Measurements from ENCODE around the gene C1orf232. TPM values are rescaled to one million over a fixed set of nuclear protein-coding genes. Genes with fewer than 3 reads are reported as not detected.
A peak's percentile ranks its signal among the peaks of the same experiment; 100 is the strongest.

Gene C1orf232
- total RNA-seq, 4 donors from 2014 or later, result not detected

- Histone ChIP-seq H3K27me3 (no peaks in the 10 kb centered on the region), H3K36me3 (peaks cover 0 to 7% (median 3%) of the 10 kb centered on the region in 4 donors), H3K4me3 (no peak overlapping the region), H3K4me1 (peaks cover 6 to 41% (median 16%) of the 10 kb centered on the region in 4 donors), H3K27ac (replicated peaks in 1 of 4) (no peak overlapping the region), H3K9me3 (no peaks in the 10 kb centered on the region)
- TF ChIP-seq EP300 (IDR thresholded peaks at IDR 0.05), result no peak
- TF ChIP-seq CTCF (IDR thresholded peaks at IDR 0.05), result no peak
- no peak for TF ChIP-seq POLR2A (IDR thresholded peaks at IDR 0.05; ENCODE audit: low read depth)
- TF ChIP-seq POLR2AphosphoS5 (IDR thresholded peaks at IDR 0.05), result no peak
- intact Hi-C loops (cut with DNase I), result no loop called here
- DNase-seq (ENCODE audit: extremely low spot score), result no peak
Measured at GRCh38 chr1:26125382-26125781, 43.4 kb downstream of the C1orf232 start.

- Histone ChIP-seq H3K9me3 (no peaks in the 10 kb centered on the region), H3K27me3 (no peaks in the 10 kb centered on the region), H3K4me3 (no peak overlapping the region), H3K36me3 (peaks cover 0 to 14% (median 3%) of the 10 kb centered on the region in 4 donors), H3K4me1 (peaks cover 6 to 45% (median 16%) of the 10 kb centered on the region in 4 donors), H3K27ac (replicated peaks in 1 of 4) (no peak overlapping the region)
- WGBS, result 72% methylated on average over 4 of the region's 4 CpGs
- intact Hi-C loops (cut with DNase I), result no loop called here
- TF ChIP-seq POLR2A (IDR thresholded peaks at IDR 0.05; ENCODE audit: low read depth) (no peak), CTCF (IDR thresholded peaks at IDR 0.05) (no peak), EP300 (IDR thresholded peaks at IDR 0.05) (no peak), POLR2AphosphoS5 (IDR thresholded peaks at IDR 0.05) (no peak)
- DNase-seq (ENCODE audit: extremely low spot score), result no peak
Measured at GRCh38 chr1:26124418-26125331, 44.1 kb downstream of the C1orf232 start.

GRCh38 chr1:26122988-26123973 lies 45.5 kb downstream of the C1orf232 start:
- WGBS, result 83% methylated on average over 7 of the region's 7 CpGs
- Histone ChIP-seq H3K27ac (replicated peaks in 1 of 4) (no peak overlapping the region), H3K4me3 (no peak overlapping the region), H3K36me3 (peaks cover 0 to 28% (median 12%) of the 10 kb centered on the region in 4 donors), H3K27me3 (no peaks in the 10 kb centered on the region), H3K9me3 (no peaks in the 10 kb centered on the region), H3K4me1 (peaks cover 6 to 47% (median 16%) of the 10 kb centered on the region in 4 donors)
- DNase-seq (ENCODE audit: extremely low spot score), result no peak
- TF ChIP-seq POLR2A (IDR thresholded peaks at IDR 0.05; ENCODE audit: low read depth) (no peak), CTCF (IDR thresholded peaks at IDR 0.05) (no peak), EP300 (IDR thresholded peaks at IDR 0.05) (no peak), POLR2AphosphoS5 (IDR thresholded peaks at IDR 0.05) (no peak)
- intact Hi-C loops (cut with DNase I), result no loop called here

- no peak for TF ChIP-seq CTCF (IDR thresholded peaks at IDR 0.05)
- TF ChIP-seq POLR2AphosphoS5 (IDR thresholded peaks at IDR 0.05), result no peak
- TF ChIP-seq POLR2A (IDR thresholded peaks at IDR 0.05; ENCODE audit: low read depth), result no peak
- TF ChIP-seq EP300 (IDR thresholded peaks at IDR 0.05), result no peak
- H3K36me3 ChIP-seq, result peaks cover 0 to 40% (median 21%) of the 10 kb centered on the region in 4 donors
- H3K4me3 ChIP-seq, result no peak overlapping the region
- no peak for DNase-seq (ENCODE audit: extremely low spot score)
- intact Hi-C loops (cut with DNase I), result no loop called here
- 59% methylated on average over 8 of the region's 8 CpGs for WGBS
- H3K27ac ChIP-seq (replicated peaks in 1 of 4), result peak overlapping the region in 3 of 4 donors; percentile 3 to 16 (median 14)
- no peaks in the 10 kb centered on the region for H3K27me3 ChIP-seq
- H3K9me3 ChIP-seq, result no peaks in the 10 kb centered on the region
- peaks cover 6 to 38% (median 14%) of the 10 kb centered on the region in 4 donors for H3K4me1 ChIP-seq
Measured at GRCh38 chr1:26121854-26122773, 46.6 kb downstream of the C1orf232 start.

Data from esophagus muscularis mucosa (tissue), 4 donors.